Activated B cell treated with CpG ODN at 0.5 μM for 24 hours (primary cell): ENCODE data around the gene MEF2C. TPM values are rescaled to one million over a fixed set of nuclear protein-coding genes. Genes with fewer than 3 reads are reported as not detected.

ENCODE experiments used
- ATAC-seq: fragments of 200-7000 bp; cut with Tn5 transposase; one replicate; pipeline ENCODE4 v1.10.0; 2021; ENCODE audit warnings: low read depth, mild to moderate bottlenecking, moderate library complexity
- CTCF ChIA-PET: fragments of 350-600 bp; sonication (Branson Sonifier 250); formaldehyde crosslinking; loops from one replicate; lab custom pipeline; 2021; ENCODE audit warnings: antibody characterized with exemption; lab: Charles Lee
- POLR2A ChIA-PET: fragments of 350-600 bp; sonication (Branson Sonifier 250); formaldehyde crosslinking; loops from one replicate; lab custom pipeline; 2021; ENCODE audit warnings: antibody characterized with exemption; lab: Charles Lee
- DNase-seq: peaks from one replicate; pipeline ENCODE4 v3.0.0; 2022
- H3K27ac Mint-ChIP-seq: one replicate; pipeline ENCODE4 v1.8.0; 2020; ENCODE audit warnings: mixed read lengths
- H3K27me3 Mint-ChIP-seq: one replicate; pipeline ENCODE4 v1.8.0; 2021; ENCODE audit warnings: mixed read lengths
- H3K36me3 Mint-ChIP-seq: one replicate; pipeline ENCODE4 v1.8.0; 2021; ENCODE audit warnings: low read depth, mixed read lengths
- H3K4me1 Mint-ChIP-seq: one replicate; pipeline ENCODE4 v1.8.0; 2021; ENCODE audit warnings: mixed read lengths
- H3K4me3 Mint-ChIP-seq: one replicate; pipeline ENCODE4 v1.8.0; 2020; ENCODE audit warnings: mild to moderate bottlenecking, mixed read lengths
- H3K9me3 Mint-ChIP-seq: one replicate; pipeline ENCODE4 v1.8.0; 2020; ENCODE audit warnings: mixed read lengths
- CTCF ChIP-seq: fragments of 200-600 bp; IDR thresholded peaks from one replicate; pipeline ENCODE4 v1.8.0; 2022; ENCODE audit warnings: antibody characterized with exemption, mild to moderate bottlenecking
- intact Hi-C: fragments of 100-400 bp; cut with micrococcal nuclease; formaldehyde crosslinking; loops from one replicate; pipeline ENCODE4 v1.15.1; 2024
- total RNA-seq: library from RNA; stranded (reverse); gene quantifications from 2 replicates; pipeline ENCODE4 v1.2.3, GENCODE V29; 2022

The MEF2C gene
- total RNA-seq, 1 donor from 2014 or later = 359 TPM

DNA sequence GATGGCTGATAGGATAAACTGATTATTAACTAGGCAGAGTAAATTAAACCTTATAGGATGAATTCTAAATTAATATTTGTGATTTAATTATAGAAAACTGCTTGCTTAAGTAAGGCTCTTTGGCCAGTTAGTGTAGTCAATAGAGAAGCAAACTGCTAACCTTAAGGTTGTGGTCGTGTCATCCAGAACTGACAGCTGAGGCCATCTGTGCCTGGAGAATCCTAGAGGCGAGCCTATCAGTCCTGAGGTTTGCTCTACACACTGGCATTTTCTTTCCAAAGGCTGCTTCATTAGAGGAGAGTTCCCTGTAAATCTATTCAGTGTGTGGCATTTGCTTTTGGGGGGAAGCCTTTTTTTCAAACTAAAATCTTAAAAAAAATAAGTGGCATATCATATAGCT, 169.2 kb downstream of the MEF2C start:
- ChIA-PET POLR2A (no interaction called here), CTCF (interaction anchor here (1.0 kb wide), 2 partner anchors 12 to 932 kb away, joined by 3 to 4 read pairs; no protein-coding TSS in a partner anchor)
- no peaks in the 10 kb centered on the region for H3K27me3 Mint-ChIP-seq
- TF ChIP-seq CTCF = no peak
- peaks cover 29% of the 10 kb centered on the region for H3K36me3 Mint-ChIP-seq
- H3K9me3 Mint-ChIP-seq = no peaks in the 10 kb centered on the region
- H3K4me3 Mint-ChIP-seq = no peak overlapping the region
- ATAC-seq (no peak), DNase-seq (no peak)
- no peaks in the 10 kb centered on the region for H3K4me1 Mint-ChIP-seq
- intact Hi-C loops = no loop called here
- H3K27ac Mint-ChIP-seq = no peak overlapping the region

DNA sequence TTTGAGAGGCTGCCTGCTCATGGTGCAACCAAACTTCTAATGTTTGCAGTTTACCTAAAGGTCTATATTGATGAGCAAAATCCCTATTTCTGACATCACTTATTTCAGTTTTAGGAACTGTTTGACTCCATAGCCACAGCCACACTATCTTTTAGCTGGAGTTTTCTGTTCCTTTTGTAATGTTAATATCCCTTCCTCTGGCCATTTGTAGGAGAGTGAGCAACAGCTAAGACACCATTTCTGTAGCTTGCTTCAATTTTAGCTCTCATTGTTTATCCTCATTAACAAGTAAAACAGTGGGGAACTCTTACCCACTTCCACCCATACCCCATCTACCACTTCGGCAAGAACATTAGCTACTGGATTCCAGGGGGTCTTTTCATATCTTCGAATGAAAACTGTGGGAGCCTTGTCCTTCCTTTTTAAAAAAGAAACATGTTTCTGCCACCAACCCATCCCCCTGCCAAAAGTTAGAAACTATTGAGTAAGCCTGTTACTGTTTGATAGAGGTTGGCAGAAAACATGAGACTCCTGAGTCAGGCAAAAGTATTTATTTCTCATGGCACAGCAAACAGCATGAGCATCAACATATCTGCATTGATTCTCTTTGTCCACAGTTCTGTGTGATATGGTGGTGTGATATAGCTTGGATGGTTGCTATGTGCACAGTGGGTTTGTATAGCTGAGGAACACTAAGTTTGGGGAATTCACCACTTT, 174.1 kb downstream of the MEF2C start:
- H3K4me1 Mint-ChIP-seq = no peaks in the 10 kb centered on the region
- no peaks in the 10 kb centered on the region for H3K36me3 Mint-ChIP-seq
- intact Hi-C loops = no loop called here
- H3K27me3 Mint-ChIP-seq = peaks cover 2% of the 10 kb centered on the region
- ChIA-PET CTCF (no interaction called here), POLR2A (no interaction called here)
- ATAC-seq (no peak), DNase-seq (no peak)
- H3K4me3 Mint-ChIP-seq = no peak overlapping the region
- TF ChIP-seq CTCF = no peak
- H3K9me3 Mint-ChIP-seq = no peaks in the 10 kb centered on the region
- H3K27ac Mint-ChIP-seq = no peak overlapping the region

GRCh38 chr5:88708021-88708420, 175.0 kb downstream of the MEF2C start:
- ChIA-PET CTCF (no interaction called here), POLR2A (no interaction called here)
- Mint-ChIP-seq H3K4me3 (no peak overlapping the region), H3K4me1 (no peaks in the 10 kb centered on the region), H3K27me3 (peaks cover 2% of the 10 kb centered on the region), H3K9me3 (no peaks in the 10 kb centered on the region), H3K27ac (no peak overlapping the region), H3K36me3 (no peaks in the 10 kb centered on the region)
- TF ChIP-seq CTCF = no peak
- ATAC-seq = no peak
- no peak for DNase-seq
- intact Hi-C loops = no loop called here

DNA sequence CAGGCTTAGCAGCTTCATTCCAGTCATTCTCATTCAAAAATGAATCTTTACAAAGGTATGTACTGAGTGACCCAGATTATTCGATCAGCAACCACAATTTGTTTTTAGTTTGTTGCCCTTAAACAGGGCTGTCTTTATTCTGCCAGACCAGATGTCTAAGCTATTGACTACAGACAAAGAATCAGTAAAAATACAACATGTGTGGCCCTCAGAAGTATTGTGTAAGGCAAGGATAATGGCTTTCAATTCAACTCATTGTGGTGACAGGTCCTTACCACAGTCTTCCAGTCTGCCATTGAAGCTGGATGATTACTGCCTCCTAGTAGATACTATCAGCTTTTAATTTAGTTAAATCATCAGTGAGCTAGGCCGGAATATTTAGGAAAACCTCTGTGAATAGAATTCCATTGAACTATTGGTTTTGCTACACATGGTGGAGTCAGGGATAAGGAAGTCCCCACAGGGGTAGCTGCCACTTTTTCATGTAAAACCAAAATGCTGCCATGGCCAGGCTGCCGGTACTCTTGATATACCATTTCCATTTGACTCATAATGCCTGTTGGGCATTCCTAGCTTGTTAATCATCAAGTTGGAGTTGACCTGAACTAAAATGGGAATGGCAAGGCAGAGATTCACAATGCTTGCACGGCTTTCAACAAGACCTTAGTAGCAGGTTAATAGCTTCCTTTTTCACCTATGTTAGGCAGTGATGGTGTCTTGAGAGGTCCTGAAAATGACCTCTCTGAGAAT, 175.6 kb downstream of the MEF2C start:
- DNase-seq = no peak
- Mint-ChIP-seq H3K9me3 (no peaks in the 10 kb centered on the region), H3K4me3 (no peak overlapping the region), H3K27ac (no peak overlapping the region), H3K4me1 (no peaks in the 10 kb centered on the region), H3K36me3 (no peaks in the 10 kb centered on the region), H3K27me3 (peaks cover 2% of the 10 kb centered on the region)
- no peak for TF ChIP-seq CTCF
- CTCF ChIA-PET = interaction anchor here (1.1 kb wide), 1 partner anchor 16 kb away, joined by 6 read pairs; no protein-coding TSS in a partner anchor
- no peak for ATAC-seq
- POLR2A ChIA-PET = no interaction called here
- intact Hi-C loops = no loop called here

DNA sequence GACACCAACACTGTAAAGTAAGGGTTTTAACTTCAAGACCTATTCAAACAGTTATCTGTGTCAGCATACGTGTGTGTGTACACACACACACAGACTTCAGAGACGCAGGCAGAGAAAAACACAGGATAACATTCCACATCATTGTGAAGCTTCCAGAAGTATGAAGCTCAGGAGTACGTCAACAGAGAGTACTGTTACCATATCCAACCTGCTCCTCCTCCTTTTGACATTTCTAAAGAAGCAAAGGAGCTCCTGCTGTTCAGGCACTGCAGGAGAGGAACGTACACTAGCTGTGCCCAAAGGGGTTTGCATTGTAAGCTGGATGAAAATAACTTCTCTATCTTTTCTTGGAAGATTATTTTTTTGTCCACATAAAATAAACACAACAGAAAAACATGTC, 180.7 kb downstream of the MEF2C start:
- intact Hi-C loops = no loop called here
- Mint-ChIP-seq H3K4me1 (no peaks in the 10 kb centered on the region), H3K27me3 (peaks cover 28% of the 10 kb centered on the region), H3K9me3 (no peaks in the 10 kb centered on the region), H3K36me3 (no peaks in the 10 kb centered on the region), H3K27ac (no peak overlapping the region), H3K4me3 (no peak overlapping the region)
- TF ChIP-seq CTCF = no peak
- POLR2A ChIA-PET = no interaction called here
- no peak for DNase-seq
- ATAC-seq = no peak
- CTCF ChIA-PET = interaction anchor here (0.7 kb wide), 1 partner anchor 53 kb away, joined by 3 read pairs; no protein-coding TSS in a partner anchor
